ENCODE data around the gene LPP.
A peak's percentile ranks its signal among the peaks of the same experiment; 100 is the strongest.

The LPP gene

GRCh38 chr3:188223936-188224335 lies 70.0 kb downstream of the LPP start:
- DNase-seq = no peak

- DNase-seq = no peak
These were observed 73.5 kb downstream of the LPP start for GRCh38 chr3:188227442-188227841.

GRCh38 chr3:188229177-188229576 lies 75.2 kb downstream of the LPP start:
- DNase-seq = no peak

- DNase-seq = no peak
These were observed 75.8 kb downstream of the LPP start for GRCh38 chr3:188229726-188230125.

- DNase-seq = peak; percentile 73
These were observed 77.0 kb downstream of the LPP start for GRCh38 chr3:188230962-188231361.

GRCh38 chr3:188231456-188231855 lies 77.5 kb downstream of the LPP start:
- no peak for DNase-seq

- no peak for DNase-seq
These were observed 78.7 kb downstream of the LPP start for GRCh38 chr3:188232656-188233055.

GRCh38 chr3:188233320-188233719 lies 79.4 kb downstream of the LPP start:
- DNase-seq = peak; percentile 68

- peak; percentile 84 for DNase-seq
These were observed 80.2 kb downstream of the LPP start for GRCh38 chr3:188234132-188234531.

GRCh38 chr3:188236271-188236670 lies 82.3 kb downstream of the LPP start:
- no peak for DNase-seq

GRCh38 chr3:188239035-188239434 lies 85.1 kb downstream of the LPP start:
- DNase-seq = no peak

GRCh38 chr3:188239577-188239976 lies 85.6 kb downstream of the LPP start:
- DNase-seq = no peak

- DNase-seq = no peak
These were observed 86.4 kb downstream of the LPP start for GRCh38 chr3:188240189-188240981.

- no peak for DNase-seq
These were observed 87.1 kb downstream of the LPP start for GRCh38 chr3:188241072-188241471.

- DNase-seq = peak; percentile 74
These were observed 87.9 kb downstream of the LPP start for GRCh38 chr3:188241883-188242282.

GRCh38 chr3:188242436-188243123 lies 88.6 kb downstream of the LPP start:
- DNase-seq = no peak

- no peak for DNase-seq
These were observed 89.3 kb downstream of the LPP start for GRCh38 chr3:188243124-188243795.

GRCh38 chr3:188244395-188244861 lies 90.5 kb downstream of the LPP start:
- DNase-seq = peak; percentile 94

GRCh38 chr3:188246905-188247304 lies 92.9 kb downstream of the LPP start:
- DNase-seq = no peak

GRCh38 chr3:188248036-188248561 lies 94.1 kb downstream of the LPP start:
- DNase-seq = no peak

GRCh38 chr3:188253123-188253793 lies 99.3 kb downstream of the LPP start:
- DNase-seq = no peak

- no peak for DNase-seq
These were observed 100.0 kb downstream of the LPP start for GRCh38 chr3:188253800-188254452.
